GM12873 (cell line): ENCODE data around the gene ACTA1.

Source experiments
- CTCF ChIP-seq: IDR thresholded peaks from 2 replicates; pipeline ENCODE4 v1.5.1; 2012; ENCODE audit warnings: low read depth, mild to moderate bottlenecking, moderate library complexity, low read length, control low read depth; ENCODE audit not compliant: insufficient read depth; ENCODE audit errors: missing control alignments

Gene ACTA1

GRCh38 chr1:229390130-229390529 is 43.8 kb downstream of the ACTA1 start:
- TF ChIP-seq CTCF = no peak

- TF ChIP-seq CTCF = no peak
Measured at GRCh38 chr1:229388897-229389580, 44.9 kb downstream of the ACTA1 start.

GRCh38 chr1:229385853-229386456 is 47.9 kb downstream of the ACTA1 start:
- no peak for TF ChIP-seq CTCF

- TF ChIP-seq CTCF = no peak
Measured at GRCh38 chr1:229384822-229385221, 49.1 kb downstream of the ACTA1 start.

GRCh38 chr1:229383961-229384360 is 49.9 kb downstream of the ACTA1 start:
- TF ChIP-seq CTCF = no peak

GRCh38 chr1:229383188-229383587 is 50.7 kb downstream of the ACTA1 start:
- TF ChIP-seq CTCF = no peak
